ENCODE results near the gene WNK2.

GRCh38 chr9:93320591-93321219 is 136.8 kb downstream of the WNK2 start:
- TF ChIP-seq CTCF (conservative IDR thresholded peaks at IDR 0.05 in 1 of 2, IDR thresholded peaks at IDR 0.05 in 1 of 2; ENCODE audit: extremely low read depth in 1 of 2, insufficient read depth in 1 of 2, low read depth in 1 of 2, low read length in 2 of 2) = no peak
- no peak for TF ChIP-seq EZH2 (IDR thresholded peaks at IDR 0.05; ENCODE audit: borderline replicate concordance, low read length)

Data from mammary epithelial cell (primary cell).